Suppressor macrophage treated with lipopolysaccharide for 4 hours (primary cell): ENCODE data around the gene TCTN3.
"Not testable (repeated sequence)": the region's sequence is repeated elsewhere in the genome, so short reads cannot be mapped to it uniquely, and the experiment has no call there.

Experiments used
- DNase-seq: peaks from one replicate; pipeline ENCODE4 v3.0.0-alpha.2; 2020

Gene TCTN3, protein sequence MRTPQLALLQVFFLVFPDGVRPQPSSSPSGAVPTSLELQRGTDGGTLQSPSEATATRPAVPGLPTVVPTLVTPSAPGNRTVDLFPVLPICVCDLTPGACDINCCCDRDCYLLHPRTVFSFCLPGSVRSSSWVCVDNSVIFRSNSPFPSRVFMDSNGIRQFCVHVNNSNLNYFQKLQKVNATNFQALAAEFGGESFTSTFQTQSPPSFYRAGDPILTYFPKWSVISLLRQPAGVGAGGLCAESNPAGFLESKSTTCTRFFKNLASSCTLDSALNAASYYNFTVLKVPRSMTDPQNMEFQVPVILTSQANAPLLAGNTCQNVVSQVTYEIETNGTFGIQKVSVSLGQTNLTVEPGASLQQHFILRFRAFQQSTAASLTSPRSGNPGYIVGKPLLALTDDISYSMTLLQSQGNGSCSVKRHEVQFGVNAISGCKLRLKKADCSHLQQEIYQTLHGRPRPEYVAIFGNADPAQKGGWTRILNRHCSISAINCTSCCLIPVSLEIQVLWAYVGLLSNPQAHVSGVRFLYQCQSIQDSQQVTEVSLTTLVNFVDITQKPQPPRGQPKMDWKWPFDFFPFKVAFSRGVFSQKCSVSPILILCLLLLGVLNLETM

DNA sequence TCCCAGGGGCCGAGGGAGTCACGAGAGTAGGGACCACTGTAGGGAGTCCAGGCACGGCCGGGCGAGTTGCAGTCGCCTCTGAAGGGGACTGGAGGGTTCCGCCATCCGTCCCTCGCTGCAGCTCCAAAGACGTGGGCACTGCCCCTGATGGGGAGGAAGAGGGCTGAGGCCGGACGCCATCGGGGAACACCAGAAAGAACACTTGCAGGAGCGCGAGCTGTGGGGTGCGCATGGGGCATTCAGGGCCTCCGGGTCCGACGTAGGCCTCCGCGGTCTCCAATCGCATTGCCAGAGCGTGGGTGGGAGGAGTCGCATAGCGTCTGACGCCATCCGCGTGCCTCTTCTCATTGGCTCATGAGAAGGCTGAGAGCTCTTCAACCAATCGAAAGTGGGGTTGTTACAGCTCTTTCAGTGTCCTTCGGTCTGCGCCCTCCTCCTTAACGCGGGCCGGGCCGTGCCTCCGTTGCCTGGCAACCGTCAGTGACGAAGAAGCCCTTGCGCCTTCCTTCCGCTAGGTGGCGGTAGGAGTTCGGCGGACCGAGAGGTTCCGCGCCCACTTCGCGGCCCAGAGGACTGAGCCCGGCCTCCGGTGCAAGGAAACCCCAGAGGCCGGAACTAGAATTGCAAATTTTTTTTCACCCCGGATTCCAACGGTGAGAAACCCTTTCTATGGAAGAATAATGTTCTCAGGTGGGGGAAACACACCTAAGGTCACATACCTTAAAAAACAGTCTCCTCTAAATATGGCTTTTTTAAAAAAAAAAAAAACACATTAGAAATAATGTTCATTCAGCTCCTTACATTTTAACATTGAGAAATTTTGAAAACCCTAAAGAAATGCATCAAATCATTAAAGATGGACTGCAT, at the start of gene TCTN3:
Gene TCTN3 (minus strand): TSS at position 260 of the 867 bp plus-strand sequence. CDS start 28 bp downstream, at position 232.
- peak; percentile 100 for DNase-seq

DNA sequence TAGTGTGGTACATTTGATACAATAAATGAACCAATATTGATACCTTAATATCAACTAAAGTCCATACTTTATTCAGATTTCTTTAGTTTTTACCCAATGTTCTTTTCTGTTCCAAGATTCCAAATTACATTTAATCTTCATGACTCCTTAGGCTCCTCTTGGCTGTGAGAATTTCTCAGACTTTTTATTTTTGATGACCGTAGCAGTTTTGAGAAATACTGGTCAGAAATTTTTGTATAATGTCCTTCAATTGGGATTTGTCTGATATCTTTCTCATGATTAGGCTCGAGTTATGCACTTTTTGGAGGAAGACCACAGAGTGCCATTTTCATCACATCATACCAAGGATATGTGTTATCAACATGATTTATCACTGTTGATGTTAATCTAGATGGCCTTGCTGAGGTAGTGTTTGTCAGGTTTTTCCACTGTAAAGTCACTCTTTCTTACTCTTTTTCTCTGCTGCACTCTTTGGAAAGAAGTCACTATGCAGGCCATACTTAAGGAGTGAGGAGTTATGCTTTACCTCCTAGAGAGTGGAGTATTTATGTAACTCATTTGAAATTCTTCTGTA, 49.3 kb upstream of the TCTN3 start:
- no peak for DNase-seq

DNA sequence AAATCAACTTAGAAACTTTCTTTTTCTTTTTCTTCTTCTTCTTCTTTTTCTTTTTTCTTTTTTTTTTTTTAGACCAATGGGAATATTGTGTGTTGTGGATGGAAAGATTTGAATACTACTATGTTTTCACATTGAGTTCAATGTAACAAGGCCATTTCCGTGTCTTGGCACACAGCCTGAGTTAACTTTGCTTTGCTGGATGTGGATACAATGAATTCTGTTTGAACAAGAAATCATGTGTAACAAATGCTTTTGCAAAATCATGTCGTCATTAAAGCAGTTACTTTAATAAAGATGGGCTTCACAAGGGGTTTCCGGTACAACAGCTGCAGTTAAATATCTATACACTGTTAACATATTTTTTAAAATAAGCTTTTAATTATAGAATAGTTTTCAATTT, 48.8 kb upstream of the TCTN3 start:
- DNase-seq = no peak

DNA sequence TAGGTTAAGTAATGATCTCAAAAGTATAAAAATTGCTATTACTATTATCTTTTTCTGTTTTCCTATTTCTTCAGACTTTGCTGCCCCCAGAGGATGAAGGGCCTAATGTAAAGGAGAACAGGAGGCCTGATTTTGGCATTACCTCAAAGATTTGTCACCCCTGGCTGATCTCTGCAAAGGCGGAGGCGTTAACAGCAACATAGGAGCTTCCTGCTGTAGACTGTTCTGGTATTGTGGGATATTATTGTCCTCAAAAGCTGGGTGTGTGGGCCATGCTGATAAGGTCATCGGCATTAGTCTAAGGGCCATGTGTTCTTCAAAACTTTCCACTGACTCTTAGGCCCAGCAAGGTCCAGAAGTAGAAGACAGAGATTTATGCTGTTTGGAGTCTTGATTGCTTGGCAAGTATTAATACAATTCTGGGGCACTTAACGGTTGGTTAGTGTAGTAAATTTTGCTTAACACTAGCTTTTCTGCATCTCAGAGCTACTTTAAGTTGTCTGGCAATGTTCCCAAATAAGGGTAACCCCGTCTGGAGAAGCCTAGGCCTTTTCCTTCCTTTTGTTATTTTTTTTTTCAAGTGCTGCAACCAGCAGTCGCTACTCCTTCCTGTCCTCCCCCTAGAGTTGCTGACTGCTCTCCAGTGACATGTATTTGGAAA, 48.2 kb upstream of the TCTN3 start:
- DNase-seq = peak; percentile 66

DNA sequence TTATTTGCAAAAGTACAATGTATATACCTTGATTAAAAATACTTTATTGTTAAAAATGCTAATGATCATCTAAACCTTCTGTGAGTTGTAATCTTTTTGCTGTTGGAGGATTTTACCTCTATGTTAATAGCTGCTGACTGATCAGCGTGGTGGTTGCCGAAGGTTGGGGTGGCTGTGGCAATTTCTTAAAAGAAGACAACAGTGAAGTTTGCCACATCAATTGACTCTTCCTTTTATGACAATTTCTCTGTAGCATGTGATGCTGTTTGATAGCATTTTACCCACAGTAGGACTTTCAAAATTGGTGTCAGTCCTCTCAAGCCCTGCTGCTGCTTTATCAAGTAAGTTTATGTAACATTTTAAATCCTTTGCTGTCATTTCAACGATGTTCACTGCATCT, 45.3 kb upstream of the TCTN3 start:
- no peak for DNase-seq

DNA sequence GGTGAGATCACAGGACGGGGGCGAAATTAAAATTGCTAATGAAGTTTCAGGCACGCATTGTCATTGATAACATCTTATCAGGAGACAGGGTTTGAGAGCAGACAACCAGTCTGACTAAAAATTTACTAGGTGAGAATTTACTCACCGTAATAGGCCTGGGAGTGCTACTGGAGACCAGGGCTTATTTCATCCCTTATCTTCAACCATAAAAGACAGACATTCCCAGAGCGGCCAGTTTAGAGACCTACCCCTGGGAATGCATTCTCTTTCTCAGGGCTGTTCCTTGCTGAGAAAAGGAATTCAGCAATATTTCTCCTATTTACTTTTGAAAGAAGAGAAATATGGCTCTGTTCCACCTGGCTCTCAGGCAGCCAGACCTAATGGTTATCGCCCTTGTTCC, 39.2 kb upstream of the TCTN3 start:
- DNase-seq = not testable (repeated sequence)

DNA sequence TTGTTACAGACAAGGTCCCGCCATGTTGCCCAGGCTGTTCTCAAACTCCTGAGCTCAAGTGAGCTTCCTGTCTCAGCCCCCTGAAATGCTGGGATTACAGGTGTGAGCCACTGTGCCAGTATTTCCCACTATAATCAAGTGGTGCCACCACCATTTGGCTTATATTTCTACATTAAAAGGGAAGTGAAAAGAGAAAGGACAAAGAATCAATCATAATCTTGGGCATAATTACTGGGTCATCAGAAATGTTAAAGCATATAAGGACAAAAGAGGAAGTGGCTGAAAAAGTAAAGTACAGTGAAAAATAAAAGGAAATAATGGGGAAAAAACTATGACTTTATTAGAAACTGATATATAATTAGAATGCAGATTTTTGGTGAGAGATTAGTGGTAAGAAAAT, 36.5 kb upstream of the TCTN3 start:
- DNase-seq = peak; percentile 66

DNA sequence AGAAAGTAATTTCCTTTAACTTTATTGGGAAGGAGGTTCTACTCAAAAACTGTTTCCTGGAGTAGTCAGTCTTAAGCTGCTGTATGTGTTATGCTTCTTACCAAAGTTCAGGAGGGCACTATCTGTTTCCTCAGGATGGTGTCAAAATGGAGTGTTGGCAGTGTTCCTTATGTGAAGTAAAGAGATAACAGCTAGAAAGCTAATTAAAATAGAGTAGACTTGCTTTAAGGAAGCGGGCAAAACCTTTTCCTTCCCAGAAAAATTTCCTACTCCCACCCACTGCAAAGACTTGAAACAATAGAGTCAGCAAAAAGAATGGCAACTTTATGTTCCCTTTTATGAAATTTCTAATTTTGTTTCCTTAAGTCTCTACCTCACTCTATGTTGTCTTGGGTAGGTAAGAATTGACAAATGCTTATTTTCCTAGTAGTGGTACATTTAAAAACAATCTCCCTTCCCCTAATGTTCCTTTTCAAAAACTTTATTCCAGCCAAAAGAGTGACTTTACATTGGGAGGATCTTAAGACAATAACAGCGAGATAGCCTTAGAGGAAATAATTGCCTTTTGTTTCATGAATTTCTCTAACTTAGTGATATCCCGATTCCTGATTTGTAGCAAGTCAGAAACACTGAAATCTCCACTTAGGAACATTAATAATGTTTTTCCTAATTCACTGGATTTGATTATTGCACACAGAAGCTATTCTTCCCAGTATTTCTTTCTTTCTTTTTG, 35.8 kb upstream of the TCTN3 start:
- peak; percentile 16 for DNase-seq

DNA sequence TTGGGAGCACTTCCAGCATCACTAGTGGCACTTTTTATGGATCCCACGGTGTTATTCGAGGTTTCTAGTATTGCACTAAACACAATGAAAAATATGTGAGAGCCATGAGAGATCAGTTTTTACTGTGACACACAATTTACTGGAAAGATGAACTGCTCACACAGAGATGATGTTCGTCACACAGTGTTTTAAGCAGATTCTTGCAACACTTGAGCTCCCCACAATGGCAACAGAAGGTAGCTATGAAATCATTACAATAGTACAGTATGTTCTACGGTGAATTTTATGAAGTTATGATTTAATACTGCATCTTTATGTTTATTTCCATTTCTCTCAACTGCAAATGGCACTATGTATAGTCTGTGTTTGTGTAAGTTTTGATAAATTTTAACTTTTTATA, 34.8 kb upstream of the TCTN3 start:
- peak; percentile 54 for DNase-seq

DNA sequence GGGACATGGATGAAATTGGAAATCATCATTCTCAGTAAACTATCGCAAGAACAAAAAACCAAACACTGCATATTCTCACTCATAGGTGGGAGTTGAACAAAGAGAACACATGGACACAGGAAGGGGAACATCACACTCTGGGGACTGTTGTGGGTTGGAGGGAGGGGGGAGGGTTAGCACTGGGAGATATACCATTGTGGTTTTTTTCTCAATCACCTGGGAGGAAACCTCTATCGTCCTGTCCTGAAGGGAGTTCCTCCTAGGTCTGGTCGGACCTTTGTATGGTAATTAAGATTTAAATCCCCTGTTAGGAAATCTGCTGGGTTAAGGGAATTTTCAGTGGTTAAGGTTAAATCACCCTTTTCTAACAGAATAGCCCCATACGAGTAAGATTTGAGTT, 28.8 kb upstream of the TCTN3 start:
- DNase-seq = not testable (repeated sequence)

DNA sequence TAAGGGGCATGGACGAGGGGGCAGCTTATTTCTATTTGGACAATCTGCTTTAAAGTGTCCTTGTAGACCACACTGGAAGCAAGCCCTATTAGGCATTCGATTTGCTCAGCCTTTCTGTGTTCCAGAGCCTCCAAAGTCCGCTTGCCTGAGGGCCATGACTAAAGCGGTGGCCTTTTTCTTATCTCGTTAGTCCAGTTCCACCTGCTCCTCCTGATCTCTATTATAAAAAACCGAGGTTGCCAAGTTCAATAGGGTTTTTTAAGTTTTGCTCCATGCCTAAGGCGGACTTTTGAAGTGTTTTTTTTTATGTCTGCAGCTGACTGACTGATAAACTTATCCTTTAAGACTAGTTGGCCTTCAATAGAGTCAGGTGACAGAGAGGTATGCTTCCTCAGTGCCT, 27.0 kb upstream of the TCTN3 start:
- DNase-seq = not testable (repeated sequence)

DNA sequence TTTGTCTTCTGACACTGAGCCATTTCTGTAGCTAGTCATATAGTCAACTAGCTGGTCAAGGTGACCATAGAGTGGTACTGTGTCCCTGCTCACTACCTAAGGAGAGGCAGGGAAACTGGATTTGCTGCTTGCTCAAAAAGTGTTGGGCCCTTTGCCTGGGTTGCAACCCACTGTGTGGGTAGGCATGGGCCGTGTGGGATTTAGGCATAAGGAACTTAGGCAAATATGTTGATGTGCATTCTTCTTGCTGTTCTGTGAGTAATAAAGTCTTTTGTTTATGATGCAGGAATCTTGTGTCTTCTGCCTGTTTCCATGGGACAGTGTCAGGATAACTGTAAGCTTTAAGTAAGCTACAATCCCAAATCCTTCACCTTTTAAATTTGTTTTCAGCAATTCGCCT, 23.1 kb upstream of the TCTN3 start:
- no peak for DNase-seq

DNA sequence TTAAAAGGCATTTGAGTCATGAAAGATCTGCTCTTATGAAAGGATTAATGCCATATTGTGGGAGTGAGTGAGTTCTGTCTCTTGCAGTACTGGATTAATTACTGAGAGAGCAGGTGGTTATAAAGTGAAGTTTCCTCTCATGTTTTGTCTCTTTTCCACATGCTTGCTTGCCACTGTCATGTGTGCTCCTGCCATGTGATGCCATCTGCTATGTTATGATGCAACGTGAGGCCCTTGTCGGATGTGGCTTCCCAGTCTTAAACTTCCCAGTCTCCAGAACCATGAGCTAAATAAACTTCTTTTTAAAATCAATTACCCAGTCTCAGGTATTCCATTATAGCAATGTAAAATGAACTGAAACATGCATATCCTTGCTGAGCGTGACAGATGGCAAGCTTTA, 22.7 kb upstream of the TCTN3 start:
- DNase-seq = peak; percentile 18

DNA sequence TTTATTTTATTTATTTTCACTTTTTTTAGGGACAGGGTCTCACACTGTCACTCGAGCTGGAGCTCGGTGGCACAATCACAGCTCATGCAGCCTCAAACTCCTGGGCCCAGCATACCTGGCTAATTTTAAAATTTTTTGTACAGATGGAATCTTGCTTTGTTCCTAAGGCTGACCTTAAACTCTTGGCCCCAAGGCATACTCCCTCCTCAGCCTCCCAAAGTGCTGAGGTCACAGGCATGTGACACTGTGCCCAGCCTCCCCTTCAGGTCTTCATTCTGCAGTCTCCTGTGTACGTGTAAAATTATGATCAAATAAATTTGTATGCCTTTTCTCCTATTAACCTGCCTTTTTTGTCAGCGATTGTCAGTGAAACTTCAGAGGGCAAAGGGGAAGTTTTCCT, 17.8 kb upstream of the TCTN3 start:
- no peak for DNase-seq

DNA sequence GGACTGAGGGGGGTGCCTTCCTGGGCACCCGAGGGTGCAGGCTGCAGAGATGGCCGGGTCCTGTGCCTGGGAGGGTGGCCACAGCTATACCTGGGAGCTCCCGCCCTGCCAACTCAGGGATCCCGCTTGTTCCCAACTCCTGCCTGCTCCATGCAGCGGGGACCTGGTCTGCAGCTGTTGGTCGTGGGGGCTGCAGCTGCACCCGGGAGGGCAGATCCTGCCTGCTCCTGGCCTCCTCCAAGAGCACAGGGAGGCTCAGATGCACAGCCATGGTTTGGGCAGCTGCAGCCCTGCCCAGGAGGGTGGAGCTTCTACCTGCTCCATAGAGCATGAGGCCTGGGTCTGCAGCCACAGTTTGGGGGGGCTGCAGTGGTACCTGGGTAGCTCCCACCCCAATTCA, 13.3 kb upstream of the TCTN3 start:
- no peak for DNase-seq

DNA sequence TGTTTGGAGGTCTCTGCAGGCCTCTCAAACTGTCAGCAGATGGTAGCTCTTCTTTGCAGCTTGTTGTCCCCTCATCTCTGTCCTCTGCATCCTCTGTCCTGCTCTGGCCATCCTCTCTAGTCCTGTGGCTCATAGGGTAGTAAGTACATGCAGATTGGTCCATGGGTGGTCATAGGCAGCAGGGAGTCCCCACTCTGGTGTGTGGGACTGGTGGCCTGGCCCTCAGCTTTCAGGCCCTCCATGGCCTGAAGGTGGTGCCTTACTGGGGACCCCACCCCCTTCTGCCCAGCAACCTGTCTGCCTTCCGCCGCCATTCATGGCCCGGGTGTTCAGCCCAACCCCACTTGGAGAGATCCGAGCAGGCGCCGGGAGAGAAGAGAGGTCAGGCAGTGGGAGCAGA, 12.8 kb upstream of the TCTN3 start:
- DNase-seq = no peak

DNA sequence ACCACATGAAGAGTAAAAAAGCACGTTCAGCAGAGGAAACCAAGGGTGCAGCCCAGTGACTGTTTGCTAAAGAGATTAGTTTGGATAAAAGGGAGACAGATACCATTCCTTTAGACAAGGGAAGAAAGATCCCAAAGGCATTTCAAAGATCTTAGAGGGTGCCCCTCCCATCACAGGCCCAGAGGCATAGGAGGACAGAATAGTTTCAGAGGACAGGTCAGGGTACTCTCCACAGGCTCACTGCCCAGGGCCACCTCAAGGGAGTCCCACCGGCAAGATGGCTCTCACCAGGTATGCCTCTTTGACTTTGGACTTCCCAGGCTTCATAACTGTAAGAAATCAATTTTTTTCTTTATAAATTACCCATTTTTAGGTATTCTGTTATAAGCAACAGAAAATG, 4.7 kb upstream of the TCTN3 start:
- DNase-seq = no peak

DNA sequence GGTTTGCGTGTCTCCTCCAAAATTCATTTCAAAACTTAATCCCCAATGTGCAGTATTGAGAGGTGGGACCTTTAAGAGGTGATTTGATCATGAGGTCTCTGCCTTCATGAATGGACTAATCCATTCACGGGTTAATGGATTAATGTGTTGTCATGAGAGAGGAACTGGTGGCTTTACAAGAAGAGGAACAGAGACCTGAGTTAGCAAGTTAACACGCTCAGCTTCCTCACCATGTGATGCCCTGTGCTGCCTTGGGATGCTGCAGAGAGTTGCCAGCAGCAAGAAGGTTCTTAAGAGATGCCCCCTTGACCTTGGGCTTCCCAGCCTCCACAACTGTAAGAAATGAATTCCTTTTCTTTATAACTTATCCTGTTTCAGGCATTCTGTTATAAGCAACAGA, 3.7 kb upstream of the TCTN3 start:
- DNase-seq = peak; percentile 78

DNA sequence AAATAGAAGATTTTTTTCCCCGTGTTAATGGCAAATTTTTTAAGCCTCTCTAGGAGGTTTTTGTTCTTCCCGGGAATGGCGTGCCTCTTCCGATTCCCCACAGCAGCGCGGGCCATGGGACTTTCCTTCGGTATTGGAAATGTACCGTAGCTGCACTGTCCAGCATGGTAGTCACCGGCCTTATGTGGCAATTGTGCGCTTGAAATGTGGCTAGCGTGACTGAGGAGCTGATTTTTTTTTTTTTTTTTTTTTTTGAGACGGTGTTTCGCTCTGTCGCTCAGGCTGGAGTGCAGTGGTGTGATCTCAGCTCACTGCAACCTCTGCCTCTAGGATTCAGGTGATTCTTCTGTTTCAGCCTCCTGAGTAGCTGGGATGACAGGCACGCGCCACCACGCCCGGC, 938 bp upstream of the TCTN3 start:
- no peak for DNase-seq

DNA sequence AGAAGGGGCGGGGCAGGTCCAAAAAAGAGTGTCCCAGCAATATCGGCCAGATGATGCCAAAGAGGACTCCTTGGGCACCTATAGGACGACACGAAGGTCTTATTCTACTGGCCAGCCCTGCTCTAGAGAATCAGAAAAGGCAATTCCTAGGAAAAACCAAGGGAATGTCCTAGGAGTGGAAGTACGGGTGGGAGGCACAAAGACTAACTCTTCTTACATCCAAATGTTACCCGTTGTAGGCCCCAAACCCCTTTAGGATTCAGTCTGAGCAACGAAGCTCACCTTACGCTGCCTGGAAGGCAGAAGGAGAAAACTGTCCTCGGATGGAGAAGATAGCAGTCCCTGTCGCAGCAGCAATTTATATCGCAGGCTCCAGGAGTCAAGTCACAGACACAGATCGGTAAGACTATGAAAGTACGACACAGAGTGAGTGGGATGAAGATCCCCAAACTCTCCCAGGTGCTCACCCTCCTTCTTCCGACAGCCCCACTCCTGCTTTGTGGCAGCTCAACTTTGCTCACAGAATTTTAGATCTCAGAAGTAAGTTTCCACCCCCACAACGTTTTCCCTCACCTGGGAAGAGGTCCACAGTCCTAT, 558 bp downstream of the TCTN3 start:
- no peak for DNase-seq

DNA sequence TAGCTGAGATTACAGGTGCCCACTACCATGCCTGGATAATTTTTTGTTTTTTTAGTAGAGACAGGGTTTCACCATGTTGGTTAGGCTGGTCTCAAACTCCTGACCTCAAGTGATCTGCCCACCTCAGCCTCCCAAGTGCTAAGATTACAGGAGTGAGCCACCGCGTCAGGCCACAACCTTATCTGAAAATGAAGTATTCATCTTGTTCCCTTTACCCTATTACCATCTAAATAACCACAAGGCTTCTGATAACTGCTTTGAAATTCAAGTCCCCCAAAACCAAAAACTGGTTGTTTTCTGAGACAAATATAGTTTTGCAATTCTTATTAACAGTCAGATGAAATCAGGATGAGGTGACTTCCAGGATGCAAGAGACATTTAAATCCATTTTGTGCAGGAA, 2.4 kb downstream of the TCTN3 start:
- DNase-seq = no peak

DNA sequence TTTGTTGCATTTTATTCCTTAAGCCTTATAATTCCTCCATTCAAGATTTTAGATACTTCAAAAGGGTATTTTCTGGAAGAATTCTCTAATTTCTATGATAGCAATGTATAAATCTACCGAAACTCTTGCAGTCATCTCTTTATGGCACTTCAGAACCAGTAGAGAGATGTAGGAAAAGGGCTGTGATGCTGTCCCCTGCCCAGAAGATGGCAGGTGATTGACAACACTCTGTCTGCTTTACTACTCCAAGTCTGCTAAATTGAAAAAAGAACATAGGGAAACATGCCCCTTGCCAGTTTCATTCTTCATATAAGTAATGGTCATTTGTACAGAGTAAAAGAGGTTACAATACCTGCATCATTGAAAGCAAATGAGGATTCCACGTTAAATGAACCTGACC, 5.1 kb downstream of the TCTN3 start:
- no peak for DNase-seq
